ENCODE data around the gene C19orf85.
"Not testable (repeated sequence)": the region's sequence is repeated elsewhere in the genome, so short reads cannot be mapped to it uniquely, and the experiment has no call there.

C19orf85 gene

DNA sequence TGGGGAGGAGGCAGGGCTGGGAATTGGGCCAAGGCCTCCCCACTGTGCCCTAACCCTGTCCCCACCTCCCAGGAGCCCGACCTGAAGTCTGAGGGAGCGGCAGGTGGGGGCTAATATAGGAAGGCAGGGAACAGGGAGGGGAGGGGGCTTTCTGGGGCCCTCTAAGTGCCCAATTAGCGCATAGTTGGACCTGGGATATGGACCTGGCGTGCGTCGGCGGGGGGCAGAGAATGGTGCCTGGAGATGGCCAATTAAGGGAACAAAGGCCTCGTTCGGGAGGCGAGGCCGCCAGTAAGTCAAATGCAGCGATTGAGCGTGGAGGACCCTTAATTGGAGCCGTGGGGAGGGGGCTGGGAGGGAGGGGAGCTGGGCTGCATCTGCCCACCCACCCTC lies at the start of gene C19orf85:
TSS of gene C19orf85 (minus strand) at position 90 of the 393 bp plus-strand sequence. CDS start 197 bp downstream, outside the sequence.
- DNase-seq (ENCODE audit: low read depth in 2 of 3, low spot score in 2 of 3), result no peak

DNA sequence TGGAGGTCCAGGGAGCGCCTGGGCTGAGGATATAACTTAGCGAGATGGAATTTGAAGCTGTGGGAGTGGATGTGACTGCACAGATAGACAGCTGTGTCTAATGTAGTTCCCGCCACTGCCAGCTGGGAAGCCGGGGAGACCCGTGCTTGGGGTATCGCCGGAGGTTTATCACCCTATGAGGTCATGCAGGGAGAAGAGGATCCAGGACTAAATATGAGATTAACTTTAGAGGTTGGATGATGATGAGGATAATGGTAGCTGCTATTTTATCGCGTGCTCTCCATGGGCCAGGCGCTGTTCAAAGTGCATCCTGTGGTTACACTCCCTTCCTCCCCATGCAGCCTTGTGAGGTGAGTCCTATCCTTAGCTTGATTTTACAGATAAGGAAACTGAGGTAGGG lies 43.6 kb upstream of the C19orf85 start:
- DNase-seq (ENCODE audit: low read depth in 2 of 3, low spot score in 2 of 3), result no peak

DNA sequence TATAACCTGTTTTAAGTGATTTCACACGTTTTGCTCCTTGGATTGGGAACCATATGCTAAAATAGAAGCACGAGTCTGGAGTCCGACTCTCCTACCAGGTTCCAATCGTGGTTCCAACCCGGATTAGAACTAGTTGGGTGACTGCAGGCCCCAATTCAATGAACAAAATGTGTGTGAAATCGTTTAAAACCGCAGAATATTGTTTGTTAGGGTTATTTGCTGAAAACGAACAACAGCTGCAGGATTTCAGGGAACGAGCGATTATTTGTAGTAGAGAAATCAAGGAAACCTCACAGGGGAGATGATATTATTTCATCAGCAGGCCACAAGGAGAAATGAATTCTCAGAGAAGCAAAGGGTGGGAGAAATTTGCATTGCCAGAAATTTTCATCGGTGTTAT lies 40.4 kb upstream of the C19orf85 start:
- DNase-seq (ENCODE audit: low read depth in 2 of 3, low spot score in 2 of 3), result no peak

DNA sequence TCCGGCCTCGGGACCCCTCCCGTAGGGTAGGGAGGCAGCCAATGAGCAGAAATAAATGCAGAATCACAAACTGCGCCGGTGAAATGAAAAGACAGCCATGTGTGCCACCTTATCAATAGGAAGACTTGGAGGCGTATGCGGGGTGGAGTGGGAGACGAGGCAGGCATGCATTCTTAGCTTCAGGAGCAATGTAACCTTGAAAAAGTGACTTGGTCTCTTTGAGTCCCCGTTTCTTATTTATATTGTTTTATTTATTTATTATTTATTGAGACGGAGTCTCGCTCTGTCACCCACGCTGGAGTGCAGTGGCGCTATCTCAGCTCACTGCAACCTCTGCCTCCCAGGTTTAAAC lies 39.7 kb upstream of the C19orf85 start:
- DNase-seq (ENCODE audit: low read depth in 2 of 3, low spot score in 2 of 3), result no peak

DNA sequence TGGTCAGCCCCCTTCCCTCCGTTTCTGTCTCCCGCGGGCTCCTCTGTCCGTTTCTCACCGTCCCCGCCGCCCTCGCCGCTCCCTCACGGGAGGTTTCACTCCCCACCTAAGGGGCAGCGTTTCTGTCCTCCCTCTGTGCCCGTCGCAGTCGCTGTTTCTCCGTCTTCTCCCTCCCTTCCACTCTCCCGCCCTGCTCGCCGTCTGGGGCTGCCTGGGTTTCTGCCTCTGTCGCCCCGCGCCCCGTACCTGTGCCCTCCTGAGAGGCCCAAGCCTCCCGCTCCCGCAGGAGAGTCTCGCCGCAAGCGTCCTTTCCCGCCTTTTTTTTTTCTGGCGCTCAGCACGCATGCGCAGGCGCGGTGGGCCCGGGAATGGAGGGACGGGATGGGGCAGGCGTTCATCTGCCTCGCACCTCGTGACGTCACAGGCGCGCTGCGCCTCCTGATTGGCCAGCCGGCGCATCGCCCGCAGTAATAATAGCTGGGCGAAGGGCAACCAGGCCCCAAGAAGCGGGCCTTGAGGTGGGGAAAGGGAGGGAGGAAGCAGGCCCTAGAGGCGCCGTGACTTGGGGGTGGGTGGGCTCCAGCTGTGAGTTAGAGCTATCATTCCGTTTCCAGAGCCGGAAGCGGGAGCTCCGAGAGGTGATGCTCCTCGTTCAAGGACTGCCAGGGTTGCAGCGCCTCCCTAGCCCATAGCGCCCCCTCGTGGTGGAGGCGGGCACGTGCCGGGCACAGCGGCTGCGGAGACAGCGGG lies 39.1 kb upstream of the C19orf85 start:
- peak; percentile 81 to 99 (median 99) for DNase-seq (ENCODE audit: low read depth in 2 of 3, low spot score in 2 of 3)

DNA sequence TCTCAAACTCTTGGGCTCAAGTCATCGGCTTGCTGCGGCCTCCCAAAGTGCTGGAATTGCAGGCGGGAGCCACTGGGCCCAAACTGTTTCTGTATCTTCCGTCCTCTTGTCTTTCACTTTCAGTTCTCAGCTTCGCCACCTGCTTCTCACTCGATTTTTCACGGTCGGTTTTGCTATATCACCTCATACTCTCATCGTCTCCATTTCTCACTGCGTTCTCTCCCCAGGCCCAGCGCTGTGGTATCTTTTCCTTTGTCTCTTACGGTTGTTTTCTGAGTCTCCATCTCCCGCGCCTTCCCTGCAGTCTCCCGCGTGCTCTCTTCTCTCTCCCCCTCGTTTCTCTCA lies 38.6 kb upstream of the C19orf85 start:
- DNase-seq (ENCODE audit: low read depth in 2 of 3, low spot score in 2 of 3), result no peak

DNA sequence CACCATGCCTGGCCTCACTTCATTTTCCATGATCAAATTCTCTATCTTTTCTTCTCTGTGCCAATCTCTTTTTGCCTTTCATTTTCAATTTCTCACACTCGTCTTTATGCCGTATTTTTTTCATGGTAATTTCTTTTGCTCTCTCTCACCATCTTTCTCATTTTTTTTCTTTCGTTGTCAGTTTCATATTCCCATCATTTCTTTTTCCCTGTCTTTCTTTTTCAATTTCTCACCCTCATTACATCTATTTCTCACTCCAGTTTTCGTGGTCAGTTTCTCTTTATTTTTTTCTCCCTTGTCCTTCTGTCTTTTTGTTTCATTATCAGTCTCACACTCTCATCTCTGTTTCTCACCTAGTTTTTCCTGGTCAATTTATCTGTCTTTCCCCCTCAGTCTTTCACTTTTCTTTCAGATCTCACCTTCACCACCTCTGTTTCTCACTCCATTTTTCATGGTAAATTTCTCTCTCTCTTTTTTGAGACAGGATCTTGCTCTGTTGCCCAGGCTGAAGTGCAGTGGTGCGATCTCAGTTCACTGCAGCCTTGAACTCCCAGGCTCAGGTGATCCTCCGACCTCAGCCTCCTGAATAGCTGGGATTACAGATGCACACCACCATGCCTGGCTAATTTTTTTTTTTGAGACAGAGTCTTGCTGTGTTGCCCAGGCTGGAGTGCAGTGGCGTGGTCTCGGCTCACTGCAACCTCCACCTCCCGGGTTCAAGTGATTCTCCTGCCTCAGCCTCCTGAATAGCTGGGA lies 37.8 kb upstream of the C19orf85 start:
- DNase-seq (ENCODE audit: low read depth in 2 of 3, low spot score in 2 of 3), result no peak

DNA sequence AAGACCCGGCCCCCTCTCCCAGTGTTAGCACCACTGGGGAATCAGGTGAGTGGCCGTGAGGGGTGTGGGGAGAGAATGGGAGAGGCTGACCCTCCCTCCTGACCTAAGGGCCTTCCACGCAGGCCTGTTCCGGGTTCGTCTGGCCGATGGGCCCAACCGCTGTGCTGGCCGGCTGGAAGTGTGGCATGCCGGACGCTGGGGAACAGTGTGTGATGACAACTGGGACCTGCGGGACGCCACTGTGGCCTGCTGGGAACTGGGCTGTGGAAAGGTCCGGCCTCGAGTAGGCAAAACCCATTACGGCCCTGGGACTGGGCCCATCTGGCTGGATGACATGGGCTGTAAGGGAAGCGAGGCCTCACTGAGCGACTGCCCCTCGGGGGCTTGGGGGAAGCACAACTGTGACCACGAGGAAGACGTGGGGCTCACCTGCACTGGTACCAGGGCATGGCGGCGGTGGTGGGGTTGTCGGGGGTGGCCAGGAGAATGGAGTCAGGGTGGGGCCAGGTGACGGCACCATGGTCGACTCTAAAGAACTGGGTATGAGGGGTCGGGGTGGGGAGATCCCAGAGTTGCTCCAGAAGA lies 35.9 kb upstream of the C19orf85 start:
- DNase-seq (ENCODE audit: low read depth in 2 of 3, low spot score in 2 of 3), result no peak

DNA sequence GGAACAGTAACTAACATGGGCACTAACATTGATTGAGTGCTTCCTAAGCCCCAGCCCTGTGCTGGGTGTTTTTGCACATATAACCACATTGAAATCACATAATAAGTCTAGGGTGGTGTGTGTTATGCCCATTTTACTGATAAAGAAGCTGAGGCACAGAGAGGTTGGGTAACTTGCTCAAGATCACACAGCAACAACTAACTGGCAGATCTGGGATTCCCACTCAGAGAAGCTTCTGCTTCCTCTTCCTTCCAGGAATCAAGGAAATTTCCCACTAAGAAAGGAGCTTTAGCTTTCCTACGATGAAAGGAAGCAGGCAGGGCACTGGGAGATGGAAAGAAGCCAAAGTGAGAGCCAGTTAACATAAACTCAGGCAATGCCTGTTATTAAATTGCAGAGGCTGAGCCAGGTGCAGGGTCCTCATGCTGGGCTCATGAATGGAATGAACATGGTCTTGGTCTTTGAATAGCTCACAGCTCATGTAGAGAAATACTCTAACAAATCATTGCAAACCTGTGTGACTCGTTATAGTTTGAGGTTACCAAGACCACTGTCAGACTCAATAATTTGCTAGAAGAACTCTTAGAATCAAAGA lies 33.8 kb upstream of the C19orf85 start:
- no peak for DNase-seq (ENCODE audit: low read depth in 2 of 3, low spot score in 2 of 3)

DNA sequence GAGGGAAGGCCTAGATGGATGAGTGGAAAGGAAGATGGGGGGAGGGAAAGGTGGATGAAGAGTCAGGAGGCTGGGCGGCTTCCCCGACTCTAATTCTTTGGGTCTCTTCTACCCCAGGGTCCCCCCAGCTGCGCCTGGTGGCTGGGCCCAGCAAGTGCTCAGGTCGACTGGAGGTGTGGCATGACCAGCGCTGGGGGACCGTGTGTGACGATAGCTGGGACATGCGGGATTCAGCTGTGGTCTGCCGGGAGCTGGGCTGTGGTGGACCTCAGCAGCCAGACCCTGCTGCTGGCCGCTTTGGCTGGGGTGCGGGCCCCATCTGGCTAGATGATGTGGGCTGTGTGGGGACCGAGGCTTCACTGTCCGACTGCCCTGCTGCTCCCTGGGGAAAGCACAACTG lies 33.2 kb upstream of the C19orf85 start:
- no peak for DNase-seq (ENCODE audit: low read depth in 2 of 3, low spot score in 2 of 3)

DNA sequence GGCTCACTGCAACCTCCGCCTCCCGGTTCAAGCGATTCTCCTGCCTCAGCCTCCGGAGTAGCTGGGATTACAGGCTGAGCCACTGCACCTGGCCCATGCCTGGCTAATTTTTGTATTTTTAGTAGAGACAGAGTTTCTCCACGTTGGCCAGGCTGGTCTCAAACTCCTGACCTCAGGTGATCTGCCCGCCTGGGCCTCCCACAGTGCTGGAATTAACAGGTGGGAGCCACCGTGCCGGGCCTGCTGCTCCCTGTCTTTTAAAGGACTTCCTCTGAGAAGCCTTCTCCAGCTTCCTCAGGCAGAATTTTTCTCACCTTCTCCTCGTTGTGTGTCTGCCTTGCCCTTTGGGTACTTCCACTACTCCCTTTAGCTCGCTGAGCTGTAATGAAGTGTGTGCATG lies 32.3 kb upstream of the C19orf85 start:
- not testable (repeated sequence) for DNase-seq (ENCODE audit: low read depth in 2 of 3, low spot score in 2 of 3)

DNA sequence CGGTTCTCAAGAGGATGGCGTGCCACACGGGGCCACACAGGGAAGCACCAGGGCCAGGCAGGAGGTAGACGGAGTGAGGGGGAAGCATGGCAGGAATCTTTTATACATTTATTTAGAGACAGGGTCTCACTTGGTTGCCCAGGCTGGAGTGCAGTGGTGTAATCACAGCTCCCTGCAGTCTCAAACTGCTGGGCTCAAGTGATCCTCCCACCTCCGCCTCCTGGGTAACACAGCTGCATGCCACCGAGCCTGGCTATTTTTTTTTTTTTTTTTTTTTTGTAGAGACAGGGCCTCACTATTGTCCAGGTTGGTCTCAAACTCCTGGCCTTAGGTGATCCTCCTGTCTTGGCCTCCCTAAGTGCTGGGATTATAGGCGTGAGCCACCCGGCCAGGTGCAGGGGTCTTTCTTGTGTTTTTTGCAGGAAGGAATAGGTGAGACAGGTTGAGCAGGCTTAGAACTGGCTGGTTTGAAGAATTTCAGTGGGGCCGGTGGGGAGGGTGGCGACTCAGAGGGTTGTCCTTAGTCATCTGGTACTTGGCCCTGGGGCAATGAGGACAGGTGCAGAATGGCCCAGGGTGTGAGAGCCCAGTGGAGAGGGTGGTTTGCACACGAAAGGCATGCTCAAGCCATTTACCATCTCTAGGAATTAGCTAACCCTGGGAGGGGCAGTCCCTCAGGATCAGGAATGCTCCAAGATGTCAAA lies 31.2 kb upstream of the C19orf85 start:
- DNase-seq (ENCODE audit: low read depth in 2 of 3, low spot score in 2 of 3), result no peak

DNA sequence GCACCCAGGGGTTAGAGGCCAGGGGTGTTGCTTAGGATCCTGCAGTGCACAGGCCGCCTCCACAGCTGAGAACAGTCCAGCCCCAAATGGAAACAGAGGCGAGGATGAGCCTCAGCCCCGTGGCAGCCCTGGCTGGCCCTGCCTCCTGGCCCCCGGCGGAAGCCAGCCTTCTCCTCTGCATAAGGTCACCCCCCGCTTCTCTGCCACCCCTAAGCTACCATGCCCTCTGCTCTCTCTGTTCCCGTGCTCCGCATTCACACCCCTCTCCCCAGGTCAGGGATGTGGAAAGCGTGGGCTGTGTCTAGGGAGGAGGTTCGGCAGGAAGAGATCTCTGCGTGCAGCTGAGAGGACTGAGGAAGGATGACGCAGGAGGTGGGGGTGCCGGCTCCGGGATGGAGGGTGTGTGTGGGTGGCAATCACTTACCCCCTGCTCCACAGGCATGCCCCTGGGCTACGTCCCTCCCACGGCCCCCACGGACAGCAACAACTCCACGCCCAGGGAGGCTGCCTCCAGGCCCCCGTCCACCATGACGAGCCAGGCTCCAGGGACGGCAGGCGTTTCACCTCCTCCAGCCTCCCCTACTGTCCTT lies 29.7 kb upstream of the C19orf85 start:
- DNase-seq (ENCODE audit: low read depth in 2 of 3, low spot score in 2 of 3), result no peak

DNA sequence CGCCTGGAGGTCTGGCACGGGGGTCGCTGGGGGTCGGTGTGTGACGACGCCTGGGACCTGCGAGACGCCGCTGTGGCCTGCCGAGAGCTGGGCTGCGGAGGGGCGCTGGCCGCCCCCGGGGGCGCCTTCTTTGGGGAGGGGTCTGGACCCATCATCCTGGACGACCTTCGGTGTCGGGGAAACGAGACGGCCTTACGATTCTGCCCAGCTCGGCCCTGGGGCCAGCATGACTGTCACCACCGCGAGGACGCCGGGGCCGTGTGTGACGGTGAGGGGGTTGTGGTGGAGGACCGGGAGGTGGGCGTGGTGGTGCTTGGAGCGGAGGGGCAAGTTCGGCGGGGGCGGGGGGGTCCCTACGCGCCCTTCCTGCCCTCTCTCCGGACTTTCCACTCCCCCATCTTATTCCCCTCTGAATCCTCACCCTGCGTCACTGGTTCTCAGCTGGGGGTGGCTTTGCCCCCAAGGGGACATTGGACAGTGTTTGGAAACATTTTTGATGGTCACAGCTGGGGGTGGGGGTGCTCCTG lies 29.2 kb upstream of the C19orf85 start:
- DNase-seq (ENCODE audit: low read depth in 2 of 3, low spot score in 2 of 3), result no peak

DNA sequence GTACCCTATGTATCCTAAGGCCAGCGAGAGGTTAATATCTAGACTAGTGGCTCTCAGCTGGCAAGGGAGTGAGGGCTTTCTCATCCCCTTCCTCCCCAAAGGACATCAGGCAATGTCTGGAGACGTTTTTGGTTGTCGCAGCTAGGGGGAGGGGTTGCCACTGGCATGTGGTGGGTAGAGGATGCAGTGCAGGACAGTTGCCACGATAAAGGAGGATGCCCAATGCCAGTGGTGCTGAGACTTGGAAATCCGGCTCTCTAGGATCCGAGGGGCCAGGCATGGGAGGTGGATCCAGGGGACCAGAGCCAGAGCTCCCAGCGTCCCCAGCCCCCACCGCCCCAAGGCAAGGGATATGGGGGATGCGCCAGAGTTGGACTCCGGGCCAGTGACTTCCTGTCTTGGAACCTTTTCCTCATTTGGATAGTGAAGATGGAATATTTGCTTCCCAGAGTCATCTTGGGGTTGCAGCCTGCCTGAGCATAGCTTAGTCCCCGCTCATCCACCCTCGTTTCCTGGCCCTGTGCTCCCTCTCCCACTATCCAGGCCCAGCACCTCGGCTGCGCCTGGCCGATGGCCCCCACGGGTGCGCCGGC lies 28.6 kb upstream of the C19orf85 start:
- DNase-seq (ENCODE audit: low read depth in 2 of 3, low spot score in 2 of 3), result no peak

DNA sequence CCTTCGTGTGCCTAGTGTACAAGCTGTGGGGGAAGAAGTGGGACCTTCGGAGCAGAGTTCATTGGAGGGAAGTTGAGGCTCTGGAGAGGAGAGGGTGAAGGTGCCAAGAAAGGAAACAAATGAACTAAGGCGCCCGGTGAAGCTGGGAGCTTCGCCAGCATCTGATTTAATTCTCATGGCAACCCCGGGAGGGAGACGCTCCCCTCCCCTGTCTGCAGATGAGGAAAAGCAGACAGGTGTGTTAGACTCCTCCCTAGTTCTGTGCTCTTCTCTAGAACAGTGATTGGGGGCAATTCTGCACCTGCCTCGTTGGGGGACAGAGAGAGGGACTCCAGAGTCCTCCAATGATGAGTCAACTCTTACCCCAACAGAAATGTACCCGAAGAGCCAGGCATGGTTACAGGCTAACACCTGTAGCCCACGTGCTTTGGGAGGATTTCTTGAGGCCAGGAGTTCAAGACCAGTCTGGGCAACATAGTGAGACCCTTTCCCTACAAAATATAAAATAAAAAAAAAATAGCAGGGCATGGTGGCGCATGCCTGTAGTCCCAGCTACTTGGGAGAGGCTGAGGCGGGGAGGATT lies 27.9 kb upstream of the C19orf85 start:
- DNase-seq (ENCODE audit: low read depth in 2 of 3, low spot score in 2 of 3), result no peak

DNA sequence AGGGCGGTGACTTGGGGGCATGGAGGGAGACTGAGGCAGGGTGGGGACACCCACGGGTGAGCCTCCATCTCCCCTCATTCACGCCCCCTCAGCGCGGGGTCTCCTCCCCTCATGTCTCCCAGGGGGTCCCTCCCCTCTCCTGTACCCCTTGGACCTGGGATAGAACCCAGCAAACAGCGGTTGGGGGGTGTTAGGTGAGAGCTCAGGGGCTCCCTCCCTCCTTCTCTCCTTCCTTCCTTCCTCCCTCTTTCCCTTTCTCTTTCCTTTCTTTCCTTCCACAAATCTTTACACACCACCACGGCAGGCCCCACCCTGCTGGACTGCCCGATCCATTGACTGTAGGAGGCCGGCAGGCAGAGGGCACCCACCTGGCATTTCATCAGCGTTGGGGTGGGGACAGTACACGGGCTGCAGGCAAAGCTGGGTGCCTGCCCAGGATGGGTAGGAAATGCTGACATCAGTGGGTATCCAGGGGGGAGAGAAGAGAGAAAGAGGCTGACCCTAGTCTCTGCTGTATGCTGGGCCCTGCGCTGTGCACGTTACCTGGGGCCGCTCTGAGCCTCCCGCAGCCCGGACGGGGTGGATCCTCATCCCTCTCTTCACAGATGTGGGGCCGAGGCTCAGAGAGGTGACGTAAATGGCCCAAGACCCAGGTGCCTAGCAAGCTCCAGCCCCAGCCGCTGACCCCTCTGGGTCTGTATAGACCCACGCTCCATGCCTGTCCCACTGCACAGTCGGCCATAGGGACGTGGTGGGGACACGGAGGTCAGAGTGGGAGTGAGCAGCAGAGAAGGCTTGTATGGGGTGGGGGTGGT lies 27.2 kb upstream of the C19orf85 start:
- DNase-seq (ENCODE audit: low read depth in 2 of 3, low spot score in 2 of 3), result no peak

DNA sequence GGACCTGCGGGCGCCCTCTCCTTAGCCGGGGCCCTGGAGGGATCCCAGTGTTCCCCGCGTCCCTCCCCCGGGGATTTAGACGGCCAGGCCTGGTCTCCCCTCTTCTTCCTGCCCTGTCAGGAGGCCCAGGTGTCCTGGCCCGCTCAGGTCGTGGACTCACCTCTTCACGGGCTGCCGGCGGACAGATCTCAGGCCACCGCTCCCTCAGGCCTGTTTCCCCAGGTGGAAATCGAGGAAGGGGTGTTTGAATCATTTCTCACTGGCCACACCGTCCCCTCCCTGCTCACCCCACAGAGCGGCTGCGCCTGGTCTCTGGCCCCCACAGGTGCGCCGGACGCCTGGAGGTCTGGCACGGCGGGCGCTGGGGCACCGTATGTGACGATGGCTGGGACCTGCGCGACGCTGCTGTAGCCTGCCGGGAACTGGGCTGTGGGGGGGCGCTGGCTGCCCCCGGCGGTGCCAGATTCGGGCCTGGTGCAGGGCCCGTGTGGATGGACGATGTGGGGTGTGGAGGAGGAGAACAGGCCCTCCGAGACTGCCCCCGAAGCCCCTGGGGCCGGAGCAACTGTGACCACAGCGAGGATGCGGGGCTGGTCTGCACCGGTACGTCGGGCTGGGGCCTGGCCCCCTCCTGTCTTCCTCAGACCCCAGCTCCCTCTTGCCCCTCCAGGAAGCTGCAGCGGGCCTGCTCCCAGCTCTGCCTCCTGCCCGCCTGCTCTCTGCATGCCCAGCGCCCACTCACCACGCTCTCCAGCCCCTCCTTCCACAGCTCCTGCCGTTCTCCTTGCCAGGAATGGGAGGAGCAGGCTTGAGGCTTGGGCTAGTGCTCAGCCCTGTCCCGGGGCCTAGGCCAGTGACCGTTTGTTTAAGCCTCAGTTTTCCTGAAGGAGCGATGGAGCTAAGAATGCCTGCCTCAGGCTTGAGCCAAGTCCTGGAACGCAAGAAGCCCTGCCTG lies 26.2 kb upstream of the C19orf85 start:
- no peak for DNase-seq (ENCODE audit: low read depth in 2 of 3, low spot score in 2 of 3)
